Stimulated activated CD8-positive, alpha-beta memory T cell treated with anti-CD3 and anti-CD28 coated beads, Interleukin-15, amount 100 ng/mL, for 4 hours (primary cell): ENCODE measurements around the gene DSCAML1.

Source experiments
- DNase-seq, 2 donors: peaks; one replicate each; pipeline ENCODE4 v3.0.0-alpha.2; 2020; ENCODE audit warnings: low read depth in 2 of 2

DSCAML1 gene

GRCh38 chr11:117691218-117691514 lies 105.8 kb downstream of the DSCAML1 start:
- no peak for DNase-seq

- no peak for DNase-seq
Observed at GRCh38 chr11:117690484-117691217, 106.4 kb downstream of the DSCAML1 start.

GRCh38 chr11:117688255-117688797 lies 108.7 kb downstream of the DSCAML1 start:
- DNase-seq: no peak

DNA sequence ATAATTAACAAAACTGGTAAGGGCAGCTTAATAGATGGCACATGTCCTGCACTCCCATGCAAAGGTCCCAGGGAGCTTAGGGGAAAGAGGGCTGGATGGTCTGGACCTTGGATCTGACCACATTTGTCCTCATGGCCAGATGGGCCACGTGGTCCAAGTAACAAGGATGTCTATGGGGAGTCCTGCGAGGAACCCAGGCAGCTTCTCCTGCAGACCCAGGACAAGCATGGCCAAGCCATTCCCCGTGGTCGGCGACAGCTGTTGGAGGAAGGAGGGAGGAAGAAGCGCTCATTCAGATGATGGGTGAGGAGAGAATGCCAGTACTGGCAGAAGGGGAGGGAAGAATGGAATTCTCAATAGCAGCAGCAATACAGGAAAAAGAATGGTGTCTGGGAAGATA lies 109.2 kb downstream of the DSCAML1 start:
- no peak for DNase-seq

GRCh38 chr11:117686711-117687110 lies 110.3 kb downstream of the DSCAML1 start:
- no peak for DNase-seq

- no peak for DNase-seq
Observed at GRCh38 chr11:117685566-117685965, 111.5 kb downstream of the DSCAML1 start.

GRCh38 chr11:117684731-117685130 lies 112.3 kb downstream of the DSCAML1 start:
- no peak for DNase-seq

- no peak for DNase-seq
Observed at GRCh38 chr11:117684111-117684510, 112.9 kb downstream of the DSCAML1 start.

DNA sequence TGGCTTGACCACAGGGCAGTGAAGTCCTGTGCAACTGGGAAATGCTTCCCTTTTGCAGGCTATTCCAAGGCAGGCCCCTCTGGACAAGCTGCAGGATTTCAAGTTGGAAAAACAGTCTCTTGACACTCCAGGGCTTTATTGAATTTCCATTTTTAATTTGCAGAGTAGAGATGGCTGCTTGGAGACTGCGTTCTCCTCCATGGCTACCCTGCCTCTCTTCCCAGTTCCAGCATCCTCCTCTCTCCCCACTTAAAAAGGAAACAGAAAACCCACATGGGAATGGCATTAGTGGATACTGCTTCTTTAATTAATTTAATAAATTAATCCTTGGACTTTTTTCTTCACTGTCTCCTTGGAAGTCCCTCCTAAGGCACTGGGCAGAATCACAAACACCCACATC lies 115.6 kb downstream of the DSCAML1 start:
- DNase-seq: no peak

GRCh38 chr11:117679461-117679860 lies 117.6 kb downstream of the DSCAML1 start:
- DNase-seq: no peak

GRCh38 chr11:117678658-117679406 lies 118.2 kb downstream of the DSCAML1 start:
- no peak for DNase-seq

- DNase-seq: no peak
Observed at GRCh38 chr11:117677729-117678310, 119.2 kb downstream of the DSCAML1 start.

DNA sequence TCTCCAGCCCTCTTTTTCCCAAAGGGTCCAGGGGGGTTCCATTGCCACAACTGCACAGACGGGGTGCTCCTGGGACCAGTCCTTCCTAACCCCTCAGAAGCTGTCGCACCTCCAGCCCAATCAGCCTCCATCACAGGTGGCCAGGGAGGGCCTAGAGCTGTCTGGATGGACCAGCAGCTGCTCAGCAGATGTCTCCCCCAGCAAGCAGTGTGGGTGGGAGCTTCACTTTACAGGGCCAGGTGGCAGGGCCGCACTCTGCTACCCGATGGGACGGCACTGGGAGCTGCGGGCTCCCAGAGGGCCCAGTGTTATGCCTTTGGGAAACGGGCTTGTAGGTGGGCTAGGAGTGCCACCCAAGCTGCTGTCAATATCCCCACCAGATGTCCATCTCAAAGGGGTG lies 120.5 kb downstream of the DSCAML1 start:
- DNase-seq: no peak

DNA sequence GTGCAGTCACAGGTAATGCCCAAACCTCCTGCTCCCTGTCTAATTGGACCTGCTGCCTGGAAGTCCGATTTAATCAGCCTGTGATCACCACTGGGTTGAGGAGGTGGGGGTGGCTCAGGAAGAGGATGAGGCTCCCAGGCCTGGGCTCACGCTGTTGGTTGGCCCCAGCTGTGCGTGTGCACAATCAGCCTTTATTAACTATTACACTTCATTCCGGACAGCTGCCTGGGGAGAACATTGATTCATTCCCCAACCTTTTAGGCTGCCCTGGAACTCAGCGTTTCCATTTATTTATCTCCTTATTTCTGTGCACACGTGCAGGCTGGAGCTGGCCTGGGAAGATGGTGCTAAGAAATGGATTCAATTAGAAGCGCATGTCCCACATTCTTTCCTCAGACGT lies 123.4 kb downstream of the DSCAML1 start:
- no peak for DNase-seq

DNA sequence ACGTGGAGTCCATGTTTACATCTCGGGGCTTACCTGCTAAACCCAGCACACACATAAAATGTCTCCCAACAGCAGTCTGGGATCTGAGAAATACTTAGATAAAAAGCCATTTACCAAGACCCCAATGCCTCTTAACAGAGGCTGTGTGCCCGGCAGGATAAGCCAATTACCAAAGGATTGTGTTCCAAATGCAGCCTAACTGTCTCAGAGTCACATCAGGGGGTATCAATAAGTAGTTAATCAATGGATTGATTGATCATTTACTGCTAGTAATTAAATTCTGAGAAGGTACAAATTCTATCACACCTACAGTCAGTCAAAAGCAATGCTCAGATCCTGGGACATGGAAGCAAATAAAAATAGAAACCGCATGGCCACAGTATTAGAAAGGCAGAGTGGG lies 125.6 kb downstream of the DSCAML1 start:
- DNase-seq: no peak

DNA sequence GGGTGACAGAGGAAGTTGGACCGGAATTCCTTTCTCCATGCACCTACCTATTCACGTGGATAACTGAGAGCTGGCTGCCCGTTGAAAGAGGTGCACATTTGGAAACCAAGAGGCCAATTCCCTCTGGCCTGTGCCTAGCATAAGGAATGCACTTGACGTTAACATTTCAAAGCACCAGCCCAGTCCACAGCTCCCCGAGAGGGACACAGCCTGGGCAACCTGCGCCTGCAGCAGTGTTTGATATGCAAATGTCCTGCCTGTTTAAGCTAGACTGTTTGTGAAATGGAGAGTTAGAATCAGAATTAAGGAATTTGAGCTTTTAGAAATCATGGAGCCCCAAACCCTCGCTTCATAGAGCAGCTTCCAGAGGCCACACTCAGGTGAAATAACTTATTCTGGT lies 126.1 kb downstream of the DSCAML1 start:
- DNase-seq: no peak

GRCh38 chr11:117670443-117670842 lies 126.6 kb downstream of the DSCAML1 start:
- no peak for DNase-seq

DNA sequence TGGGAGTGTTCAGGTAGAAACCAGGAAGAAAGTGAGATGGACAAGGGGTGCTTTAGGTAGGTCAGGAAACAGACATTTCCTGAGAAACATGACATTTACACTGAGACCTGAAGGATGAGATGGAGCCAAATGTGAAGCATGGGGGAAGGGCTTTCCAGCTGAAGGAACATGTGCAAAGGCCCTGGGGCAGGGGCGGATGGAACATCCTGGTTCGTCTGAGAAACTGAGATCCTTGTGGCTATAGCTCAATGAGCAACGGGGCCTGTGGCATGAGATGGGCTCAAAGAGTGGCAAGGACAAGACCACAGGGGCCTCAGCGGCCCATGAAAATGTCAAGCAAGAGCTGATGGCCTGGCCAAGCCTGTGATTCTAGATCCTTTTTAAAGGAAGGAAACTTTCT lies 127.4 kb downstream of the DSCAML1 start:
- no peak for DNase-seq

DNA sequence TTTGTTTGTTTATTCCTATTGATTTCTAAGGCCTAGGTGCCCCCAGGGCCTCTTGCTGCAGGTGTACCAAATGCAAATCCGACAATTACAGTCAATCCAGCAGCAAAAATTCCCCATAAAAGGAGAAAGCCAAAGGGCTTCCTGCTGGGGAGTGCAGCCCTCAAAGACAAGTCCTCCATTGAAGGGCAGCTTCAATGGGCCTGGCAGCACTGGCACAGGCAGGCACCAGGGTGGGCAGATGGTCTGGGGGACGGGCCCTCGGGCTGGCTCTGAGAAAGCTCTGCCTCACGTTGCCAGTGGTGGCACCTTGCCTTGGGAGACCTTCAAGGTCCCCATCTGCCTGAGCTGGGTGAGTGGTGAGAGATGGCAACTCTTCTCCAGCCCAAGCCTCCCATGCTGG lies 128.0 kb downstream of the DSCAML1 start:
- DNase-seq: no peak

GRCh38 chr11:117668321-117668751 lies 128.7 kb downstream of the DSCAML1 start:
- no peak for DNase-seq

DNA sequence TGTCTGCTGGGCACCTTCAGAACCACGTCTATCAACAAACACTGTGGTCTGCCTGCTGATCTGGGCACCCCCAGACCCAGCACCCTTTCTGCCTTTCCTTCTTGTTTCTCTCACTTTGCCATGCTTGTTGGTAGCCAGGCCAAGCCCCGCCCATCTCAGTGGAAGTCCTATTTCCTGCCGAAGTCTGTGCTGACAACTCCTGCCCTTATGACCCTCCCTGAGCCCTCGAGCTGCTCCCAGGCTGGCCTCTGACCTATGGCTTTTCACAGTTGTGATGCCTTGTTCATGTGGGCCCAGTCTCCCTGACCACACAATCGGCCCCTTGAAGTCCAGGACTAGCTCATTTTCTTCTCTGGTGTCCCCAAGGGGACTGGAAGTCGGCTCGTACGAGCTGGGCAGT lies 132.1 kb downstream of the DSCAML1 start:
- no peak for DNase-seq

- DNase-seq: no peak
Observed at GRCh38 chr11:117663821-117664220, 133.2 kb downstream of the DSCAML1 start.

DNA sequence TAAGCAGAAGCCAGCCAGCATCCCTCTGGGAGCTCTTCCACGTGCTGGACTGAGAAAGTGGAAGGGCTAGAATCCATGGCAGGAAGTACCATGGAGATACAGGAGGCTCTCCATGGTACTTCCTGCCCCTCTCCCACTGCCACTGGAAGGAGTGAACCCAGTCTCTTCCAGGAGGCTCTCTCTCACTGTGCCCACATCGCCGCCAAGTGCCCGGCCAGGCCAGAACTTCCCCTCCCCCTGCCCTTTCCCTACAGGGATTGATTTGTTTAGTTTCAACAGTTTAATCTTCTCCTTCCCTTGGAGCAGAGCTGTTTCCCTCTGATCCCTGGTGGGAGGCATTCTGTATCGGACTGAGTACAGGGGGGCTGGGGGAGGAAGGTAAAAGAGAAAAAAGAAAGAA lies 133.6 kb downstream of the DSCAML1 start:
- no peak for DNase-seq
